CD4-positive, alpha-beta T cell (primary cell): Measurements from ENCODE around the gene FRG2C. TPM values are rescaled to one million over a fixed set of nuclear protein-coding genes. Genes with fewer than 3 reads are reported as not detected.
A peak's percentile ranks its signal among the peaks of the same experiment; 100 is the strongest.
"Not testable (repeated sequence)": the region's sequence is repeated elsewhere in the genome, so short reads cannot be mapped to it uniquely, and the experiment has no call there.

ENCODE experiments used
- ATAC-seq: fragments of 200-7000 bp; cut with Tn5 transposase; one replicate; pipeline ENCODE4 v1.10.0; 2022; ENCODE audit warnings: mild to moderate bottlenecking; ENCODE audit not compliant: poor library complexity
- CTCF ChIA-PET: fragments of 350-600 bp; sonication (Branson Sonifier 250); formaldehyde crosslinking; loops from one replicate; lab custom pipeline; 2021; ENCODE audit warnings: antibody characterized with exemption, inconsistent platforms; lab: Charles Lee
- POLR2A ChIA-PET: fragments of 350-600 bp; sonication (Branson Sonifier 250); formaldehyde crosslinking; loops from one replicate; lab custom pipeline; 2021; ENCODE audit warnings: antibody characterized with exemption, inconsistent platforms; lab: Charles Lee
- DNase-seq, 14 experiments: peaks; one replicate each; pipeline ENCODE4 v3.0.0-alpha.2; 2013 to 2020; ENCODE audit warnings: mixed read lengths in 2 of 14
- H3K27ac ChIP-seq, 2 donors: one replicate each; pipeline versions ENCODE4 v1.5.1 to v1.7.0; 2013; ENCODE audit warnings: low read length in 2 of 2, low read depth in 1 of 2, mild to moderate bottlenecking in 1 of 2
- H3K27me3 ChIP-seq, 2 experiments: 1 replicate in 1 of 2; 2 replicates in 1 of 2; pipeline versions ENCODE4 v1.6.1 to v1.7.0; 2013; ENCODE audit warnings: low read length in 2 of 2, control low read depth in 1 of 2, mild to moderate bottlenecking in 1 of 2, moderate library complexity in 1 of 2; ENCODE audit not compliant: insufficient read depth in 2 of 2, control insufficient read depth in 1 of 2
- H3K36me3 ChIP-seq: one replicate; pipeline ENCODE4 v1.6.1; 2013; ENCODE audit warnings: low read length, control low read depth; ENCODE audit not compliant: insufficient read depth
- H3K4me1 ChIP-seq: one replicate; pipeline ENCODE4 v1.6.1; 2013; ENCODE audit warnings: low read length, control low read depth; ENCODE audit not compliant: insufficient read depth
- H3K4me3 ChIP-seq: one replicate; pipeline ENCODE4 v1.5.1; 2013; ENCODE audit warnings: mild to moderate bottlenecking, low read length, moderate library complexity
- H3K9me3 ChIP-seq, 2 experiments: 1 replicate in 1 of 2; 2 replicates in 1 of 2; pipeline versions ENCODE4 v1.6.1 to v1.7.0; 2013; ENCODE audit warnings: low read length in 2 of 2, mild to moderate bottlenecking in 2 of 2, control low read depth in 1 of 2, moderate library complexity in 1 of 2; ENCODE audit not compliant: control insufficient read depth in 1 of 2, insufficient read depth in 1 of 2
- H3K27ac Mint-ChIP-seq: one replicate; pipeline ENCODE4 v1.8.0; 2020; ENCODE audit warnings: mixed read lengths
- H3K27me3 Mint-ChIP-seq: one replicate; pipeline ENCODE4 v1.8.0; 2021; ENCODE audit warnings: mixed read lengths
- H3K36me3 Mint-ChIP-seq: one replicate; pipeline ENCODE4 v1.8.0; 2021; ENCODE audit warnings: low read depth, mixed read lengths
- H3K4me1 Mint-ChIP-seq: one replicate; pipeline ENCODE4 v1.8.0; 2021; ENCODE audit warnings: low read depth, mixed read lengths
- H3K4me3 Mint-ChIP-seq: one replicate; pipeline ENCODE4 v1.8.0; 2020; ENCODE audit warnings: mild to moderate bottlenecking, mixed read lengths
- H3K9me3 Mint-ChIP-seq: one replicate; pipeline ENCODE4 v1.8.0; 2020; ENCODE audit warnings: mixed read lengths
- CTCF ChIP-seq: fragments of 200-600 bp; IDR thresholded peaks from one replicate; pipeline ENCODE4 v1.8.0; 2022; ENCODE audit warnings: antibody characterized with exemption, mild to moderate bottlenecking
- intact Hi-C, 2 experiments: fragments of 100-400 bp; cut with DNase I in 1 of 2; cut with micrococcal nuclease in 1 of 2; formaldehyde crosslinking; loops; one replicate each; pipeline versions ENCODE4 v1.15.1 to v1.9.0; 2023 to 2025; cut with DNase I, micrococcal nuclease
- total RNA-seq, 174 experiments: library from RNA in 2 of 174; stranded (reverse) in 2 of 174; gene quantifications; one replicate each; pipeline ENCODE4 v1.2.3 and lab custom pipeline; 2021 to 2026

The FRG2C gene
- total RNA-seq, 2 experiments from 2014 or later = not detected

- no peaks in the 10 kb centered on the region for H3K4me1 Mint-ChIP-seq
- CTCF ChIA-PET = no interaction called here
- POLR2A ChIA-PET = no interaction called here
- Histone ChIP-seq H3K27me3 (no peaks in the 10 kb centered on the region), H3K4me3 (no peak overlapping the region), H3K9me3 (no peaks in the 10 kb centered on the region), H3K4me1 (no peaks in the 10 kb centered on the region), H3K27ac (no peak overlapping the region), H3K36me3 (no peaks in the 10 kb centered on the region)
- no peak overlapping the region for H3K27ac Mint-ChIP-seq
- no peak overlapping the region for H3K4me3 Mint-ChIP-seq
- TF ChIP-seq CTCF = no peak
- no peaks in the 10 kb centered on the region for H3K9me3 Mint-ChIP-seq
- ATAC-seq = no peak
- H3K27me3 Mint-ChIP-seq = no peaks in the 10 kb centered on the region
- H3K36me3 Mint-ChIP-seq = no peaks in the 10 kb centered on the region
- no peak for DNase-seq
- intact Hi-C loops = no loop called here
These were observed 32.6 kb upstream of the FRG2C start for GRCh38 chr3:75631541-75631940.

GRCh38 chr3:75638947-75639346, 25.2 kb upstream of the FRG2C start:
- H3K27me3 ChIP-seq, CTCF ChIA-PET, POLR2A ChIA-PET, H3K9me3 Mint-ChIP-seq, DNase-seq, H3K36me3 Mint-ChIP-seq, H3K4me3 ChIP-seq, H3K4me1 ChIP-seq, H3K27ac ChIP-seq, ATAC-seq, H3K27me3 Mint-ChIP-seq, H3K27ac Mint-ChIP-seq, H3K4me3 Mint-ChIP-seq, intact Hi-C loops, H3K9me3 ChIP-seq, H3K36me3 ChIP-seq: not testable (repeated sequence)
- peaks cover 22% of the 10 kb centered on the region for H3K4me1 Mint-ChIP-seq

- Mint-ChIP-seq H3K27ac (peak overlapping the region; percentile 7), H3K4me1 (peaks cover 22% of the 10 kb centered on the region), H3K4me3 (peak overlapping the region; percentile 91)
- H3K27me3 ChIP-seq, H3K36me3 ChIP-seq, H3K27ac ChIP-seq, POLR2A ChIA-PET, H3K9me3 Mint-ChIP-seq, H3K4me1 ChIP-seq, ATAC-seq, H3K9me3 ChIP-seq, H3K27me3 Mint-ChIP-seq, H3K36me3 Mint-ChIP-seq, CTCF ChIA-PET: not testable (repeated sequence)
- H3K4me3 ChIP-seq = peak overlapping the region; percentile 53
- peak in 9 of 14 experiments; percentile 3 to 43 (median 16) for DNase-seq
- intact Hi-C loops = loop anchor here (5.0 kb wide), 2 partner anchors 444 to 449 kb away; no protein-coding TSS in a partner anchor
These were observed 23.0 kb upstream of the FRG2C start for GRCh38 chr3:75641107-75641517.

- Mint-ChIP-seq H3K4me1 (peaks cover 22% of the 10 kb centered on the region), H3K4me3 (peak overlapping the region; percentile 86)
- H3K27ac Mint-ChIP-seq, H3K27me3 ChIP-seq, H3K27me3 Mint-ChIP-seq, H3K9me3 ChIP-seq, H3K9me3 Mint-ChIP-seq, H3K27ac ChIP-seq, H3K36me3 ChIP-seq, CTCF ChIA-PET, H3K36me3 Mint-ChIP-seq, H3K4me1 ChIP-seq, ATAC-seq, POLR2A ChIA-PET, H3K4me3 ChIP-seq: not testable (repeated sequence)
- peak; percentile 73 for TF ChIP-seq CTCF
- peak in 4 of 14 experiments; percentile 2 to 45 (median 37) for DNase-seq
- intact Hi-C loops = loop anchor here (5.0 kb wide), 2 partner anchors 446 to 451 kb away; no protein-coding TSS in a partner anchor
These were observed 20.9 kb upstream of the FRG2C start for GRCh38 chr3:75643031-75643800.

- CTCF ChIA-PET, DNase-seq, H3K27me3 Mint-ChIP-seq, intact Hi-C loops, POLR2A ChIA-PET, H3K4me1 ChIP-seq, H3K36me3 Mint-ChIP-seq, H3K9me3 Mint-ChIP-seq, H3K4me3 Mint-ChIP-seq, ATAC-seq, H3K36me3 ChIP-seq, H3K4me3 ChIP-seq, H3K27ac Mint-ChIP-seq, H3K9me3 ChIP-seq, H3K27ac ChIP-seq, H3K27me3 ChIP-seq: not testable (repeated sequence)
- peaks cover 22% of the 10 kb centered on the region for H3K4me1 Mint-ChIP-seq
These were observed 18.6 kb upstream of the FRG2C start for GRCh38 chr3:75645548-75645947.
